GM12878 (cell line): ENCODE measurements around the gene KIAA1217. TPM values are rescaled to one million over a fixed set of nuclear protein-coding genes. Genes with fewer than 3 reads are reported as not detected.

Source experiments
- ATAC-seq: fragments of 200-7000 bp; cut with Tn5 transposase; 3 replicates; pipeline ENCODE4 v1.9.1; 2020; ENCODE audit warnings: mild to moderate bottlenecking, moderate library complexity
- BruUV-seq: library from RNA; stranded (reverse); fragments of 400-500 nt; replicated peaks from 2 replicates; lab custom pipeline; 2021; lab: Mats Ljungman, UMichigan
- CTCF ChIA-PET: fragments of 300-600 bp; sonication (Branson Sonifier 250); formaldehyde crosslinking; extraction: SDS; loops from one replicate; lab custom pipeline; 2021; ENCODE audit warnings: inconsistent platforms; lab: Yijun Ruan, JAX
- POLR2A ChIA-PET: fragments of 350-600 bp; formaldehyde crosslinking; extraction: SDS; loops from one replicate; lab custom pipeline; 2021; ENCODE audit warnings: inconsistent platforms; lab: Charles Lee
- RAD21 ChIA-PET: fragments of 300-600 bp; sonication (Branson Sonifier 250); formaldehyde crosslinking; loops from one replicate; lab custom pipeline; 2023; ENCODE audit warnings: antibody characterized with exemption; ENCODE audit not compliant: unreplicated experiment; lab: Charles Lee
- SMC1A ChIA-PET: fragments of 300-600 bp; sonication (Branson Sonifier 250); formaldehyde crosslinking; loops from one replicate; lab custom pipeline; 2023; ENCODE audit not compliant: unreplicated experiment, uncharacterized antibody; lab: Charles Lee
- DNase-seq: peaks from one replicate; pipeline ENCODE4 v3.0.0-alpha.2; 2011; ENCODE audit warnings: low read depth, low spot score
- FAIRE-seq: peaks from 3 replicates; lab custom pipeline; 2011; peaks lifted over from hg19 to GRCh38; lab: Jason Lieb, UNC
- H2AFZ ChIP-seq: 2 replicates; pipeline ENCODE4 v1.6.0; 2011; ENCODE audit warnings: low read depth, low read length, control low read depth; ENCODE audit not compliant: control insufficient read depth
- H3K27ac ChIP-seq: 2 replicates; pipeline ENCODE4 v1.5.1; 2011; ENCODE audit warnings: control low read depth; ENCODE audit not compliant: control insufficient read depth, insufficient read depth
- H3K27me3 ChIP-seq, 2 experiments: replicated peaks in 1 of 2; 2 replicates each; pipeline versions ENCODE4 v1.6.0 to v1.6.1; 2011; ENCODE audit warnings: low read length in 1 of 2; ENCODE audit not compliant: control insufficient read depth in 2 of 2, insufficient read depth in 2 of 2
- H3K36me3 ChIP-seq, 2 experiments: 2 replicates each; pipeline ENCODE4 v1.5.1; 2011; ENCODE audit warnings: low read length in 1 of 2; ENCODE audit not compliant: control insufficient read depth in 2 of 2, insufficient read depth in 2 of 2
- H3K4me1 ChIP-seq: 2 replicates; pipeline ENCODE4 v1.6.1; 2011; ENCODE audit warnings: mild to moderate bottlenecking, low read length, moderate library complexity, mixed read lengths; ENCODE audit not compliant: control insufficient read depth, insufficient read depth
- H3K4me2 ChIP-seq: 2 replicates; pipeline ENCODE4 v1.6.0; 2011; ENCODE audit warnings: control low read depth; ENCODE audit not compliant: control insufficient read depth, insufficient read depth
- H3K4me3 ChIP-seq: fragments of 200-600 bp; sonication (generic); 2 replicates; pipeline ENCODE4 v1.5.1; 2016
- H3K79me2 ChIP-seq: 2 replicates; pipeline ENCODE4 v1.6.0; 2011; ENCODE audit warnings: low read length; ENCODE audit not compliant: control insufficient read depth, insufficient read depth
- H3K9ac ChIP-seq: 2 replicates; pipeline ENCODE4 v1.8.0; 2011; ENCODE audit warnings: low read length, control low read depth, mixed read lengths; ENCODE audit not compliant: control insufficient read depth, insufficient read depth
- H3K9me3 ChIP-seq: replicated peaks from 3 replicates; pipeline ENCODE4 v1.5.1; 2011; ENCODE audit warnings: mild to moderate bottlenecking, low read length; ENCODE audit not compliant: control insufficient read depth, insufficient read depth
- H4K20me1 ChIP-seq: 2 replicates; pipeline ENCODE4 v1.6.0; 2011; ENCODE audit not compliant: control insufficient read depth, insufficient read depth
- CHD4 ChIP-seq: fragments of 200-600 bp; sonication (generic); IDR thresholded peaks from 2 replicates; pipeline ENCODE4 v1.6.1; 2016; ENCODE audit warnings: mild to moderate bottlenecking
- EZH2 ChIP-seq: IDR thresholded peaks from 2 replicates; pipeline ENCODE4 v1.6.1; 2012; ENCODE audit warnings: low read depth, mild to moderate bottlenecking, control low read depth, inconsistent platforms, low read length, borderline replicate concordance; ENCODE audit not compliant: control insufficient read depth
- POLR2AphosphoS2 ChIP-seq: IDR thresholded peaks from 2 replicates; pipeline ENCODE4 v1.6.1; 2011; ENCODE audit warnings: low read depth, mild to moderate bottlenecking, low read length, improper control_type of control experiment, moderate library complexity
- RBBP5 ChIP-seq: fragments of 200-600 bp; sonication (generic); conservative IDR thresholded peaks from 2 replicates; pipeline ENCODE4 v1.6.1; 2016
- SMC3 ChIP-seq: IDR thresholded peaks from 2 replicates; pipeline ENCODE4 v1.6.1; 2011; ENCODE audit warnings: low read length, improper control_type of control experiment, borderline replicate concordance
- ZSCAN29 ChIP-seq: fragments of 450-650 bp; IDR thresholded peaks from 2 replicates; pipeline ENCODE4 v1.6.1; 2017; ENCODE audit warnings: mild to moderate bottlenecking, moderate library complexity
- WGBS: methylation state at CpG from one replicate; pipeline ENCODE4 v1.1.6; 2016; ENCODE audit warnings: low lambda C conversion rate; ENCODE audit not compliant: insufficient replicate concordance, insufficient coverage; ENCODE audit errors: missing lambda C conversion rate; 5-methylcytosine and 5-hydroxymethylcytosine counted together
- in situ Hi-C: fragments of 300-500 bp; cut with MboI; formaldehyde crosslinking; loops from 9 replicates; pipeline ENCODE4 v1.14.3; 2018; ENCODE audit warnings: mixed read lengths
- intact Hi-C: fragments of 100-400 bp; cut with micrococcal nuclease; formaldehyde crosslinking; loops from one replicate; pipeline ENCODE4 v1.14.2; 2022; ENCODE audit not compliant: unreplicated experiment
- polyA plus RNA-seq, 11 experiments: library from polyadenylated mRNA; depleted of rRNA in 4 of 11; unstranded in 6 of 11; stranded (reverse) in 5 of 11; fragments of >200 nt; fragmentation: Nextera tagmentation in 4 of 11; fragmentation: Illumina TruSeq in 1 of 11; extraction: Ambion mirVana in 4 of 11; extraction: Trizol in 1 of 11; gene quantifications; 1 replicate in 1 of 11; 2 replicates in 10 of 11; pipeline versions ENCODE4 v1.2.1 to v1.2.3, GENCODE V29; 2011 to 2016; ENCODE audit warnings: inconsistent platforms in 2 of 11, missing spikeins in 2 of 11, low read depth in 1 of 11
- total RNA-seq, 4 experiments: library from RNA; depleted of rRNA in 3 of 4; stranded (reverse); fragments of >200 nt in 3 of 4; fragmentation: Illumina TruSeq in 1 of 4; extraction: Trizol in 1 of 4; gene quantifications; 2 replicates each; pipeline versions ENCODE4 v1.2.1 to v1.2.3, GENCODE V29; 2013 to 2021
- TF ChIP-seq, protein P1 (sequence below): IDR thresholded peaks from 2 replicates; pipeline ENCODE4 v1.6.1; 2012; ENCODE audit warnings: low read length, inconsistent platforms
- TF ChIP-seq, protein P2 (sequence below): fragments of 450-650 bp; IDR thresholded peaks from 2 replicates; pipeline ENCODE4 v1.6.1; 2018; ENCODE audit warnings: borderline replicate concordance, mild to moderate bottlenecking; ENCODE audit not compliant: partially characterized antibody

The KIAA1217 gene
- total and polyA plus RNA-seq, 10 of the 15 experiments (the other 5 are each of a cell fraction or from before 2014, with no cell fraction given), result 0.57 to 3.8 (median 2.1) TPM

DNA sequence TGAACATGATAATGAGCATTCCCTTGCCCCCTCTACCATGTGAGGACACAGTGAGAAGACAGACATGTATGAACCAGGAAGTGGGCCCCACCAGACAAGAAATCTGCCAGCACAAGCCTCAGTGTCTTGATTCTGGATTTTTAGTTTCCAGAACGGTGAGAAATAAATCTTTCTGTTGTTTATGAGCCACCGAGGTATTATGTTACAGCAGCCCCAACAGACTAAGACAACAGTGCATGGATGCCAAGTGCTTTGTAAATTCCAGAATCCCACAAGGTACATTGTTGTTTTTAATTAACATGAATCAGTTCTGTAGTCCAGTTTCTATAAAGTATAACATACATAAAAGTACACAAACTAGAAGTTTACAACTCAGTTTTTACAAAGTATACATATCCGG, 352.5 kb downstream of the KIAA1217 start:
- Histone ChIP-seq H3K9ac (no peak overlapping the region), H3K4me1 (no peaks in the 10 kb centered on the region), H3K36me3 (no peaks in the 10 kb centered on the region), H3K79me2 (no peaks in the 10 kb centered on the region), H3K4me3 (no peak overlapping the region), H3K9me3 (no peaks in the 10 kb centered on the region), H3K27me3 (no peaks in the 10 kb centered on the region), H2AFZ (no peak overlapping the region; the same call in none of the 2 replicates), H4K20me1 (no peaks in the 10 kb centered on the region), H3K4me2 (no peak overlapping the region)
- POLR2A ChIA-PET, result no interaction called here
- CTCF ChIA-PET, result no interaction called here
- SMC1A ChIA-PET, result no interaction called here
- 26% methylated on average over 3 of the region's 3 CpGs for WGBS
- ATAC-seq, result no peak
- DNase-seq, result no peak
- FAIRE-seq, result no peak
- intact Hi-C loops, result no loop called here
- RAD21 ChIA-PET, result interaction anchor here (1.2 kb wide), 1 partner anchor 12 kb away, joined by 3 read pairs; no protein-coding TSS in a partner anchor
- no peak for TF ChIP-seq CHD4
- TF ChIP-seq, protein P1, sequence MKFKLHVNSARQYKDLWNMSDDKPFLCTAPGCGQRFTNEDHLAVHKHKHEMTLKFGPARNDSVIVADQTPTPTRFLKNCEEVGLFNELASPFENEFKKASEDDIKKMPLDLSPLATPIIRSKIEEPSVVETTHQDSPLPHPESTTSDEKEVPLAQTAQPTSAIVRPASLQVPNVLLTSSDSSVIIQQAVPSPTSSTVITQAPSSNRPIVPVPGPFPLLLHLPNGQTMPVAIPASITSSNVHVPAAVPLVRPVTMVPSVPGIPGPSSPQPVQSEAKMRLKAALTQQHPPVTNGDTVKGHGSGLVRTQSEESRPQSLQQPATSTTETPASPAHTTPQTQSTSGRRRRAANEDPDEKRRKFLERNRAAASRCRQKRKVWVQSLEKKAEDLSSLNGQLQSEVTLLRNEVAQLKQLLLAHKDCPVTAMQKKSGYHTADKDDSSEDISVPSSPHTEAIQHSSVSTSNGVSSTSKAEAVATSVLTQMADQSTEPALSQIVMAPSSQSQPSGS, result no peak
- TF ChIP-seq POLR2AphosphoS2, result no peak
- TF ChIP-seq, protein P2, sequence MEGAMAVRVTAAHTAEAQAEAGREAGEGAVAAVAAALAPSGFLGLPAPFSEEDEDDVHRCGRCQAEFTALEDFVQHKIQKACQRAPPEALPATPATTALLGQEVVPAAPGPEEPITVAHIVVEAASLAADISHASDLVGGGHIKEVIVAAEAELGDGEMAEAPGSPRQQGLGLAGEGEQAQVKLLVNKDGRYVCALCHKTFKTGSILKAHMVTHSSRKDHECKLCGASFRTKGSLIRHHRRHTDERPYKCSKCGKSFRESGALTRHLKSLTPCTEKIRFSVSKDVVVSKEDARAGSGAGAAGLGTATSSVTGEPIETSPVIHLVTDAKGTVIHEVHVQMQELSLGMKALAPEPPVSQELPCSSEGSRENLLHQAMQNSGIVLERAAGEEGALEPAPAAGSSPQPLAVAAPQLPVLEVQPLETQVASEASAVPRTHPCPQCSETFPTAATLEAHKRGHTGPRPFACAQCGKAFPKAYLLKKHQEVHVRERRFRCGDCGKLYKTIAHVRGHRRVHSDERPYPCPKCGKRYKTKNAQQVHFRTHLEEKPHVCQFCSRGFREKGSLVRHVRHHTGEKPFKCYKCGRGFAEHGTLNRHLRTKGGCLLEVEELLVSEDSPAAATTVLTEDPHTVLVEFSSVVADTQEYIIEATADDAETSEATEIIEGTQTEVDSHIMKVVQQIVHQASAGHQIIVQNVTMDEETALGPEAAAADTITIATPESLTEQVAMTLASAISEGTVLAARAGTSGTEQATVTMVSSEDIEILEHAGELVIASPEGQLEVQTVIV, result no peak
- no peak for TF ChIP-seq RBBP5
- no peak for TF ChIP-seq SMC3
- TF ChIP-seq EZH2, result no peak
- TF ChIP-seq ZSCAN29, result no peak
- TF ChIP-seq, all 136 proteins: peak for 0
- in situ Hi-C loops, result no loop called here
- no TSS peak for BruUV-seq
- H3K27ac ChIP-seq, result no peak overlapping the region
